ENCODE data around the gene PLK3.
"Not testable (repeated sequence)": the region's sequence is repeated elsewhere in the genome, so short reads cannot be mapped to it uniquely, and the experiment has no call there.

Gene PLK3

GRCh38 chr1:44808063-44808937, 8.1 kb downstream of the PLK3 start, which contains the start of gene BTBD19:
TSS of gene BTBD19 (plus strand) at chr1:44808523. CDS start at chr1:44808821, 298 bp downstream.
- DNase-seq (ENCODE audit: low read depth, low spot score), result peak; percentile 97

- peak; percentile 58 for DNase-seq (ENCODE audit: low read depth, low spot score)
These were observed 9.1 kb downstream of the PLK3 start for GRCh38 chr1:44808938-44809917.

- peak; percentile 81 for DNase-seq (ENCODE audit: low read depth, low spot score)
These were observed 10.1 kb downstream of the PLK3 start for GRCh38 chr1:44810101-44810761.

GRCh38 chr1:44810762-44811105, 10.6 kb downstream of the PLK3 start:
- not testable (repeated sequence) for DNase-seq (ENCODE audit: low read depth, low spot score)

GRCh38 chr1:44811234-44811633, 11.1 kb downstream of the PLK3 start:
- DNase-seq (ENCODE audit: low read depth, low spot score), result no peak

GRCh38 chr1:44812822-44813543, 12.8 kb downstream of the PLK3 start:
- peak; percentile 56 for DNase-seq (ENCODE audit: low read depth, low spot score)

- not testable (repeated sequence) for DNase-seq (ENCODE audit: low read depth, low spot score)
These were observed 15.7 kb downstream of the PLK3 start for GRCh38 chr1:44815926-44816325.

- DNase-seq (ENCODE audit: low read depth, low spot score), result no peak
These were observed 17.1 kb downstream of the PLK3 start for GRCh38 chr1:44817307-44817706.

GRCh38 chr1:44817771-44818495, 17.8 kb downstream of the PLK3 start:
- no peak for DNase-seq (ENCODE audit: low read depth, low spot score)

GRCh38 chr1:44819196-44819607, 19.0 kb downstream of the PLK3 start:
- no peak for DNase-seq (ENCODE audit: low read depth, low spot score)

- peak; percentile 90 for DNase-seq (ENCODE audit: low read depth, low spot score)
These were observed 19.6 kb downstream of the PLK3 start for GRCh38 chr1:44819608-44820327.

- no peak for DNase-seq (ENCODE audit: low read depth, low spot score)
These were observed 20.4 kb downstream of the PLK3 start for GRCh38 chr1:44820328-44821239.

GRCh38 chr1:44821240-44821715, 21.1 kb downstream of the PLK3 start:
- no peak for DNase-seq (ENCODE audit: low read depth, low spot score)

GRCh38 chr1:44822131-44822701, 22.0 kb downstream of the PLK3 start:
- no peak for DNase-seq (ENCODE audit: low read depth, low spot score)

GRCh38 chr1:44822981-44823451, 22.8 kb downstream of the PLK3 start:
- DNase-seq (ENCODE audit: low read depth, low spot score), result no peak

- not testable (repeated sequence) for DNase-seq (ENCODE audit: low read depth, low spot score)
These were observed 24.2 kb downstream of the PLK3 start for GRCh38 chr1:44824392-44824791.

GRCh38 chr1:44826375-44827196, 26.4 kb downstream of the PLK3 start:
- no peak for DNase-seq (ENCODE audit: low read depth, low spot score)
